HG02981 (cell line): Measurements from ENCODE around the gene CDON.

Source experiments
- ATAC-seq: cut with Tn5 transposase; IDR thresholded peaks from one replicate; pipeline ENCODE4 v1.9.1; 2021; ENCODE audit warnings: mild to moderate bottlenecking, moderate library complexity; ENCODE audit not compliant: unreplicated experiment

CDON gene

DNA sequence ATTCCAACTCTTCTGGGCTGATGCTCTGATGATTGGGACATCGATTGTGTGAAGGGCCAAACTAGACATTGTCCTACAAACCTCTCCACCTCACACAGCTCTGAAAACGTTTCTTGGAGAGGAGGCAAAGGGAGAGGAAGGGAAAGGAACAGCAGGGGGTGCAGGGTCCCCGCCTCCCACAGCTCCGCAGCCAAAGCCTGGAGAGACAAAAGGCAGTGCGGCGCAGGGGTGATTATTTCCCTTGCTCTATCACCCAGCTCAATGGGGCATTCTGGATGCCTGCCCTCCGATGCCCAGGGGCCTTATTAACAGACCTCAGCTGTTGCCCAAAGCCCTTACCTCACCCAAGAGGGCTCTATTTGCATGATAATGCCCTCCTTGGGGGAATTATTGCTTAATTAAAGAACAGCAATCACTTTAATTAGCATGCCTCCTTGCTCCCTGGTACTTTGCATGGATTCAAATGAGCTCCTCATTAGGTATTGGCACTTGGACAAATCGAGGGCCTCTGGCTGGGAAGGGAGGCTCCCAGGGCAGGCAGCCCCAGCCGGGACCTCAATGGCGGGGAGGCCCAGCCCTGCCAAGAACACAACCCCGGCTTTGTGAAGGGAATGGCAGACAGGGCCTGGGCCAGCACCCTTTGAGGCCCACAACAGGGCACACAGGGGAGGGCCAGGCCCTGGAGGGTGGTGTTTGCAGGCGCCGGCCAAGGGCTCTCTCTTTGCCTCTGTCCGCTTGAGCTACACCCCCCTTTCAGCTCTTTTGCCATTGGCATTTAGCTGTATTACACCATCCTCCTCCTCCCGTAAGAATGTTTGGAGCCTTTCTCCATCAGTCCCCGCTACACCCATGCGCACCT lies 19.8 kb upstream of the CDON start:
- no peak for ATAC-seq

DNA sequence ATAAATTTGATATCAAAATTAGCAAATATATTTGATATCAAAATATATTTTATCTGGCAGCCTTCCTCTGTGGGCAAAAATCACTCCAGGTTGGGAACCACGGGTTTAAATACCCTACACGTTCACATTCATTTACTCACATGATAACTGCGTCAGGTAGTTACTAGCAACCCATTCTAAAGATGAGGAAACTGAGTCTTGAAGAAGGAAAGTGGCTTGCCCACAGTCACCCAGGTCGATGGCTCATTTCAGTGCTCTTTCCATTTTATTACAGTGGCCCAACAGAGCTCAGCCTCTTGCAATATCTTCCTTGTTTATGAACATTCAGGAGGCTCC lies 19.2 kb upstream of the CDON start:
- no peak for ATAC-seq

DNA sequence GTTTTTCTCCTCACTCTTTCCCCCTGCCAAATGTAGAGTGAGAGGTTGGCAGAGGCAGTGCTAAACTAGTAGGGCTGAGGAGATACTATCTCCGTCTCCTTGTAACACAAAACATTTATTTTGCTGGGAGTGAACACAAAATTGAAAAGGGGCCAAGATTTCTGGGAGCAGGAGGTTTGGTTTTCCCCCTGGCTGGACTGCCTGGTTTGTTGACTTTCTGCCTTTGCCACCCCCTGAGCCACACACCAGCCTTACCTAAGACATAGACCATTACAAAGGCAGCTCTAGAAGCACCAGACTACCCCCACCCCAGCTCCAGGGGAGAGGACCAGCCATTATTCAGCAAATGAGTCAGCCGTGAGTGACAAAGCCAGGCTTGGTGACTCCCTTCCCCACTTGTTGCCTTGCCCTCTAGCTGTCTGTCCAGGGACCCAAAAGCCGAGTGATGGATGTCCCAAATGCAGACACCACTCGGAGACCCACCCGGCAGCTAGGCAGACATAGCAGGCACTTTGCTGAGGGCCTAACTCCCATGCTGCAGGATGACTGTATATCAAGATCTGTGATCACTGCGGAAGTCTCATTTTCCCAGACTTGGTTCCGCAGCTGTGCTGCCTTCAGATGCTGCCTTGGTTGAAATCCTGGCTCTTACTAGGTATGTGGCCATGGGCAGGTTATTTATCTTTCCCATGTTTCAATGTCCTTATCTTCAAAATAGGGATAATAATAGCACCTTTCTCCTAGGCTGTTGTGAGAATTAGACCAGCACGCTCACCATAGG lies 17.7 kb upstream of the CDON start:
- ATAC-seq = no peak

DNA sequence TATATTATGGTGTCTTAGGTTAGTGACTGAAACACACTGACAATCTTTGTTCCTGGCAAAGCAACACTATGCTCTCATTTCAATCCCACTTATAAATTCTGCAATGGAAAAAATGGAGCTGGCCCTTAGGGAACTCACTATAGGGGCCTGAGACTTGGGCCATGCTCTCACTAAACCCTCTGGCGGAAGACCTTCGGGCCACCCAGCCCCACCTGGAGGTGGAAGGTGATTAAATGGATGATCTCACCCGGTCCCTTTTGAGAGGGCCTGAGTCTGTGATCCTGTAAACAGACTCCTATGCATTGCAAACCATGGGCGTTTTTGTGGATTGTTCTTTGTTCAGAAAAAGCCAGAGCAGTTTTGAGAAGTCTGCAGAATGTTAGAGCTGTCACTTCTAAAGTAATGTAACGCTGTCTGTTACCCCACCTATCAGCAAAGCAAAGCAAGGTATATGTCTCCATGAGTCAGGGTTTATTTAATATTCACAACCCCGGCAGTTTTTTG lies 17.0 kb upstream of the CDON start:
- ATAC-seq = no peak

DNA sequence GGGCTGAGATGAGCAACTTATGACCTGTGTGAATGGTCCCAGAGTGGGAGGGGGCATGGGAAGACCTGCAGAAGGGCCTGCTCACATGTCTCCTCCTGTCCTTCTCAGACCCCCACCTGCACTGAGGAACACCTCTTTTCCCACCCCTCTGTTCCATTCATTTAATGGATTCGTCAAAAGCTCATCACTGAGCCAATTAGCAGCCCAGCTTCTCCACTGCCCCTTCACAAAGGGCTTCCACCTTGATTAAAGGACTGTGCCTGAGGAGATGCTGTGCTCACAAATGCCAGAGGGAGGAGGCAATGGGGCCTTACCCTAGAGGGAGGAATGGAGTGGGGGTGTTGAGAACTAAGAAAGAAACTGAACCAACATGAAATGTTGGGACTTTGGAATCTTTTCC lies 14.0 kb upstream of the CDON start:
- ATAC-seq = no peak

DNA sequence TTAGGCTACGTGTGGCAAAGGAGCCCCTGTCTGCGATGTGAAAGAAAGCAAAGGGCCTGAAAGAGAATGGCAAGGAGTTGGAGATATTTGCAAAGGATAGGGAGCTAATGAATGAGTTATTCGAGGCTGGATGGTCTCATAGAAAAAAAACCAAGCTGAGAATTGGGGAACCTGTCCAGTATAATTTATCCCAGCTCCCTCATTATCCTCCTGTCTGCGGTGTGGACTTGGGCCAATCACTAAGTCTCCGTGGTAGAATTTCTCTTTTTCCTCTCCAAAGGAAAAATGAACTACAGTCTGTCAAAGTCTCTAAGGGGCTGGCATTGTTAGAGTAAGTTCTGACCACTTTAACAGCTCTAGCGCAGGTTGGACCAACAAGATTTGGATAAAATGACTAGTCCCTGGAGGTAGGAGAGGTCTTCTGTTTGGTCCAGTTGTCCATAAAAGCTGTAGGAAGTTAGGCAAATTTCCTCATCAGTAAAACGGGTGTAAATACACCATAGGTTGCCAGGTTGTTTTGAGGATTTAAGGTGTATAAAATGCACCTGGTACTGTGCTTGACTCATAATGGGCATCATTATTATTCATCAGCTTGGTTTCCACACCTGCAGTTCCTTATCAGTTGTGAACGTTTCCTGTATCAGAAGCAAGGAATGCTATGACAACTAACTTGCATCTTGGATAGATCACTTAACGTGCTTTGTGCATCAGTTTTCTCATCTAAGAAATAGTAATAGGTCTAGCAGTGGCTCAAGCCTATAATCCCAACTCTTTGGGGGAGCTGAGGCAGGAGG lies 10.3 kb upstream of the CDON start:
- ATAC-seq = no peak

DNA sequence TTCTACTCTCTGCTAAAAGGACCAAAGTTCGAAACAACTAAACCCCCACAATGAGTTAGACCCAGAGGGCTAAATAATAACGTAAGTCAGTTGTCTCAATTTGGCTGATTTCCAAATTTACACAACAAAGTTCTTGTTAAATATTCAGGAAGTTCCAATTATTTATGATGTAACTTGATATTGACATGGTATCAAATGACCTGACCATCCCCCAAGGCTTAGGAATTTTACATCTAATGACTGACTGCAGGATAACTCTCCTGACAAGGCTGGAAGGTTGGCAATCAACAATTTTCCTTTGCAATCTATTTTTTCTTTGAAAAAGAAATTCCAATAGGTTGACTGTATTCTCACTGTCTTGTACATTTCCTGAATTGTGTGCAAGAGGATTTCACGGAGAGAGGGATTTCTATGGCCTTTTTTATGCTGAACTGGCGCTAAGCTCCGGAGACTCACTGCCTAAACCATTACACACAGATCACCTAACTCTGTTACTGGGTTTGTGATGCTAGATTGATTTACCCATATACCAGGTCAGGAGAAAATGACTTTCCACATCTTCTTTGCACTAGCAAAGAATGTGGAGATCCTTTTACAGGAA lies 9.6 kb upstream of the CDON start:
- ATAC-seq = no peak

DNA sequence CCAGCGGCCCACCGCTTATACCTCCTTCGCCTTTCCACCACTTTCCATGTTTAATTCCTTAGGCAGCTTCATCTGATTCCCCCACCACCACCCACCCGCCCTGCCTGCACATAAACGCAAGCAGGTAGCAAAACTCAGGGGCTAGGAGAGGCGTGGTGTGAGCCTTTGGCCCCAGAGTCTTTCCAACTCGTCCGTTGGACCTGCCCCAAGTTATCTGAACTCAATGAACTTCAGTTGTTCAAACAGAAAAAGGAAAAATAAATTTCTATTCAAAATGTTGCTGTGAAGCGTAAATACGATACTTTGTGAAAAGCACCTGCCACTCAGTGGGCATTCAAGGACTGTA lies 814 bp upstream of the CDON start:
- ATAC-seq = no peak

DNA sequence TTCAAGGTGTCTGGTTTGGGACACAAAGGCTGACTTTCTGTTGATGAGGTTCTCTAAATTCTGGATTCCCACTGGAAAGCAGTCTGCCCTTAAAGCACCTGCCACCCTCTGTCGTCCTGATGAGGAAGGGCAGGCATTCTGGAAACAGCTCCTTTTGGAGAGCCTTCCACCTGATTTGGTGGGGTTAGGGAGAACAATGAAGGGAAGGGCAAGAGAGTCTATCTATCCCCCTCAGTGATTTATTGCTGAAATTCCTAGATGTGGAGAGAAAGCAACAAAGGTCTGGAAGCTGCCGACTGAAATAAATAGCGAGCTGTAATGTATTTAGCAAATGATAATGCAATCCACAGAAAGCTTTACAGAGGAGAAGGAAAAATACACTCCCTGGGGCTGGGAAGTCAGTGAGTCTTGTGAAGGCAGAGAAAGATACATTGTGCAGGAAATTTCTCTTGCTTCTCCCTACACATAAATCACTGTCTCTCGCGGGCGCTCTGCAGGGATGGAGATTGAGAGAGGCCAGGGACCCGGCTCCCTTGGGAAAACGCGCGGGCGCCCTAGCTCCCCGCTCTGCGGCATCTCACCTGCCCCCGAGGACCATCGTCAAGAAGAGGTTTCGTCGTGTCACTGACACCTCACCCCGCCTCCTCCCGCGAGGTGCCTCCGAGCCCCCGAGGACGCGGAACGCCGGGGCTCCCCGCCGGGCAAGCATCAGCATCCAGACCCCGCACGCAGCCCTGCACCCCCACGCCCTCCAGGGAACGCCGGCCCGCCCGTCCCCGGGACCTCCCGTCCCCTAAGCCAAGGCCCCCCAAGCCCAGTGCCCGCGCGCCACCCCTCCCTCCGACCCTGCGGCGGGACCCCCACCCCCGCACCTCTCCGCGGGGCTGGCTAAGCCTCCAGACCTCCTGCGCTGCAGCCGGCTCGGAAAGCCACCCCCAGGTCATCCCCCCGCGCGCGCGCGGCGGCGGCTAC lies 673 bp downstream of the CDON start:
- no peak for ATAC-seq

DNA sequence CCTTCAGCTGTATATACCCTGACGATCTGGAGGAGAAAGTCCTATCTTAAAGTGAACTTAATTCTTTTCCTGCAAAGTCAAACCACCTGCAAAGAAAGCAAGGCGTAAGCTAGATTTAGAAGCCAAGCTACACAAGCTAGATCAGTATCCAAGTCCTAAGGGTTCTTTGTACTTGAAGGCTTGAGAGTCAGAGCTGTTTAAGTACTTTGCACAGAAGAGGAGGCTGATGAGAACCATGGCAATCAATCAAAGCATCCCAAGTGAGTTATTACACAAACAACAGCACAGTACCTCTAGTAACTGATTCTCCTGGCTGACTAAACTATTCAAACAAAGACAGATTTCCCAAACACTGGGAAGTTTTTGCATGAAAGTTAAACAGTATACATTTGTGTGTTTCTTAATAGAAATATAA lies 1.9 kb downstream of the CDON start:
- ATAC-seq = no peak

DNA sequence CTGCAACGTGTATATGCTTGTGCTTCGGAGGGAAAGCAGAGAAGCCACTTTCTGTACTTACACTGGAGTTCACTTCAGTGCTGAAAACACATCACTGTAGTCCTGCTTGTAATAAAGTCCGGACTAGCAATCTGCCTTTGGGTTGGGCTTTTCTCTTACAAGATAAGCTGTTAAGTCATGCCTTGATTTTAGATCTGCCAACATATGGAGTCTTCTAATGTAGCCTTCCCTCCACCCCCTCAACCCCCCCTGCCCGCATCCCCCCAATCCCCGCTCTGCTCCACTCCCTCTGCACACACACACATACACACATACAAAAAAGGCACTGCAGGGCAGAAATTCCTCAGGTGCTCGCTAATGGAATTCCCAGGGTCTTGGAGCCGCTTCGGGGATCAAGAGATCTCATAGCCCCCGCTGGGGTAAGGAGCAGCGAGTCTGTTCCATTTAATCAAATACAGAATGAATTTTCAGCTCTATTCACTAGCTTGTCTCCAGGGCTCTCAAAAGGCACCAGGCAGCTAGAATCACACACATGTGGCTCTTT lies 3.4 kb downstream of the CDON start:
- ATAC-seq = no peak

DNA sequence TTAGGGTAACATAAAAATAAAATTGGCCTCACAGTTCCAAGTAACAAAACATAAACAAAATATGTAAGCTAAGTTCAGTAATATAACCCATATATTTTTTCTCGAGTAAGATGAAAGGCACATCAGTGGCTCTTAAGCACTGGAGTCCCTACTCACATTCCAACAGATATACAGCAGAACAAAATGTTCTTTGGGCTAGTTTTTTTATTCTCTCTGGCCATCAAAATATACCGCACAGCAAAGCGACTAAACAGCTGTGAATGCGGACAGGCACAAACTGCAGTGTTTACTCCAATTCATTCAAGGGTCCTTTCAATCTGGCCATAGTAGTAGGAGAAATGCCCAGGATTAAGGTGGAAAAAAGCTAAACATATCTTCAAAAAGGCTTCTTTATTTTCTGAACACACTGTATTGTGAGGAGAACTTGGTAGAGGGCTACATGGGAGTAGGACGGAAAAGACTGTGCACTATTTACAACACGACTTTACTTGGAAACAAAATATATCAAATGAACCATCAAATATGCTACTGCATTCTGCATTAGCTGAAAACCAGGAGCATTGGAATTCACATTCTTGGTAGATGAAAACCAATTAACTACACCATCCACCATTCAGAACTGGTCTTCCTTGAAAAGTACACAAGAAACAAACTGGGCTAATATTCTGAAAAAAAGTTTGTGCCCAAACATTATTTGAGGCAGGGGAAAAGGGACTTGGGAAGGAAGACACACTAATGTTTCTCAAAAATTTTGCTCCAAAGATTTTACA lies 4.4 kb downstream of the CDON start:
- ATAC-seq = no peak

DNA sequence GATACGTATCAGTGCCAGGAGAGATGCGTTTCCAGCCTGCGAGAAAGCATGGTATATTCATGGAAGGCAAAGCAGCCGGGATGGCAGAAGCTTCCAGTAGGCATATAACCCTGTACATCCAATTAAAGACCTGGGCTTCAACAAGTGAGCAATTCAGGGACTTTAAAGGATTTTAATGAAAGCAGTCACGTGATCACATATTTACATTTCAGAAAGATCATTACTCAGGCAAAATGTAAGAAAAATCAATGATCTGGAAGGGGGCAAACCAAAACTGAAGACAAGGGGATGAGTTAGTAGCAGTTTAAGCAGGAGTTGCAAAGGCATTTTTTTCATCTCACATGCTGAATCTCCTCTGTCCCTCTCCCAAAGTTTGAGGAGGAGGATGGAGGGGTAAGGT lies 7.8 kb downstream of the CDON start:
- no peak for ATAC-seq

DNA sequence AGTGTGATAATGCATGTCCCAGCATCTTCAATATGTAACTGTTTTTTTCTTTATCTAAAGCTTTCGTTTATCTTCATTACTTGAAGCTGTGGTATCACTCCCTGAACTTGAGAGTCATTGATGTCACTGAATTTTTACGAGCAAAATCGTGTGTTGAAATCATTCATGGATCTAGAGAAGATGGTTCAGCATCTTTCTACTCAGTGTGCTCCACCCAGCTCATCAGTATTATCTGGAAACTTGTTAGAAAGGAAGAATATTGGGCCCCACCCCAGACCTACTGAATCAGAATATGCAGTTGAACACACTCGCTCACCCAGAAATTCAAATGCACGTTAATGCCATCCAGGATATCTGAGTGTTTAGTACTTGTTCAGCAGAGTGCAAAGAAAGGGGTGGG lies 8.3 kb downstream of the CDON start:
- no peak for ATAC-seq

DNA sequence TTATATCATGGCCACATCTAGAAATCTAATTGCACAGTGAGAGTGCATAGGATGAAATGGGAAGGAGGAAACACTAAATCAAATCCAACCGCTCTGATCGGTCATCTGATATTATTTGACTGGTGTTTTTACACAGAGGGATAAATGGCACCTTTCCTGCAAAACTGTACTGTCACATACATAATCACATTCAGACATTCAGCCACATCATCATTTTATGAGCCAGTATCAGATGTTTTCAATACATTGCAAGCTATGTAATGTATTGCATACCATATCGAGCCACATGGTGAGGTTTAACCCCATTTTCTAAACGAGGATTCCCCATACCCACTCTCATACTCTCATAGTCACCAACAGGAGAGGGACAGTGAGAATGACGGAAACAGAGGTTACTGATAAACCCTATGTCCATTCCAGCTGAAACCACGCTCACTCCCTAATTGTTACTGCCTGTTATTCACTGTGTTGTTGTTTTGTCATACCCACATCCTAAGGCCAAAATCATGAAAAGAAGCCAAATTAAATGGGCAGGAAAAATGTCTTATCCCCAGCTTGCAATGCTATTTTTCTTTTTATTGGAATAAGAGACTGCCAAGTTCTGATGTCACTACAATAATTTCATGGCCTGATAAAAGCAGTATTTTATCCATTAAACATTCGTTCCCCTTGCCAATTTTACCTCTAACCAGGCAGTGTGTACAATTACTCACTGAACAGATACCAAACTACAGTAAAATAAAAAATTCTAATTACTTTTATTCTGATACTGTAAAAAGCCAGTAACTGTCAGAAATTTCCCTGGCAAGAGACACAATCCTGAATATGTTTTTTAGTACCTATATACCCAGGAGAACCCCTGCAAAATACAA lies 9.0 kb downstream of the CDON start:
- ATAC-seq = no peak

DNA sequence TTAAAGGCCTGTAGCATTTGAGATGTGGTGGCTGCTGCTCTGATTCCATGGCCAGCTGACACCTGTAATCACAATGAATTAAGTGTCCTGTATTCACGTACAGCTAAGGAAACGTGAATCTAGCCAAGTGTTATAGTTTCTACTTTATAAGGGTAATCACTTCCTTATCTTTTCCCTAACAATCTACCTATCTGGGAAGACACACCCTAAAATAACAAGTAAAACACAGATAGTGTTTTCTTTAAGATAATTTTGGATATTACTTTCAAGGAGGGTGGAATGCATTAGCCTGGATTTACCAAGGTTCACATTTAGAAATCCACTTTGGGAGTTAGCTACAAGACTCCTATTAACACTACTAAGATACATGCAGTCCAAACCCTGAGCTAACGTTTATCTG lies 11.5 kb downstream of the CDON start:
- no peak for ATAC-seq

DNA sequence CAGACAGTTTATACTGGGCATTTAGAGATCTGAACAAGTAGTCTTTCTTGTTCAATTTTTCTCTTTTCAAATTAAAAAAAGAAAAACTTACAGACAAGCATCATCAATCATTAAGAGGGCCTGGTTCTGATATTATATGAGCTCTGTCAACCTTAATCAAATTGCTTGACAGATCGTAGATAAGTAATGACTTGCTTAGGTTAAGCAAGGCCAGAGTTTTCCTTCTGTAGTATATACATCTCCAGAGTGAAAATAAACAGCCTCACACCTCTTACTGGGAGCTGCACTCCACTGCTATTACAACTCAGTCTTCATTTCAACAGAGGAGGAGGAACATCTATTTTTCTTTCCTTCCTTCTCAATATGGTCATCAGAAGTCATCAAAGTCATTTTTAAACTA lies 13.5 kb downstream of the CDON start:
- no peak for ATAC-seq

DNA sequence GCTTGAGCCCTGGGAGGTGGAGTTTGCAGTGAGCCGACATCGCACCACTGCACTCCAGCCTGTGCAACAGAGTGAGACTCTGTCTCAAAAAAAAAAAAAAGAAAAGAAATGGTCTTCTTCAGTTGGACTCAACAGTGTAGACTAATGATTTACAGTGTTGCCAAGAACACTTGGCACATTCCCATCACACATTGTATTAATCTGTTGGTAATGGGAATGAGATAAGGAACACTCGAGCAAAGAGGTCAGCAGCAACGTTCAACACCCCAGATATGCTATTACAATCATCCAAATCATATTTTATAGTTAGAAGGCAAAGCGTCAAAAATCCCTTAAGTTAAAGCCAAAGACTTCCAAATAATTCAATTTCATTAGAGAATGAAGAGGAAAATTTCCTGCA lies 14.5 kb downstream of the CDON start:
- no peak for ATAC-seq
